ENCODE measurements around the gene ARL15.

Gene ARL15

DNA sequence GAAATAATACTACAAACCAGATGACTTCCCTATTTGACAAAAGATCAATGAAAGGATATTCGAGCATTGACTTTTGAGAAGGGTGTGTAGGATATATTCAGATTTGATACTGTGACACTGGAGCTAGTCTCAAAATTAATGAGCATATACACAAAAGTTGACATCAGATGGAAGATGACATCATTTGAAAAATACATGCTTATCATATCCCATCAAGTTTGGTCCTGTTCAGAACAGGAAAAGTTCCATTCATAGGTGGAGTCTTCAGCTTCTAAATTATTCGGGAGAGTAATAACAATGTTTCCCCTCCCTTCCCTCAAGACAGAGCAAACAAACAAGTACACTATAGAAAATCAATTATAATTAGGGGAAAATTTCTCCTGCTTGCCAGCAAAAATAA is 401.6 kb downstream of the ARL15 start:
- no peak for DNase-seq

DNA sequence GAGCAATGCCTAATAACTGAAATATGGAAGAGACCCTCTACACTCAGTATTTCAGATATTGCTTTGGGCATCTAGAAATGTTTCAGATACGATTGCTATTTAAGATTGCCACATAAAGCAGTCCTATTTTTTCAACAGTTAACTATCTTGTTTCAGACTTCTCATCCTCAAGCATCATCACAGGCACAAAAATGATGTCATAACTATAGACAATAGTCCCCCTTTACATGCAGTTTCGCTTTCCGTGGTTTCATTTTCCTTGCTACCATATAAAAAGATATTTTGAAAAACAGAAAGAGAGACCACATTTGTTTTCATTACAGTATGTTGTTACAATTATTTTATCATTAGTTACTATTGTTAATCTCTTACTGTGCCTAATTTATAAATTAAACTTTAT is 402.5 kb downstream of the ARL15 start:
- DNase-seq: no peak

DNA sequence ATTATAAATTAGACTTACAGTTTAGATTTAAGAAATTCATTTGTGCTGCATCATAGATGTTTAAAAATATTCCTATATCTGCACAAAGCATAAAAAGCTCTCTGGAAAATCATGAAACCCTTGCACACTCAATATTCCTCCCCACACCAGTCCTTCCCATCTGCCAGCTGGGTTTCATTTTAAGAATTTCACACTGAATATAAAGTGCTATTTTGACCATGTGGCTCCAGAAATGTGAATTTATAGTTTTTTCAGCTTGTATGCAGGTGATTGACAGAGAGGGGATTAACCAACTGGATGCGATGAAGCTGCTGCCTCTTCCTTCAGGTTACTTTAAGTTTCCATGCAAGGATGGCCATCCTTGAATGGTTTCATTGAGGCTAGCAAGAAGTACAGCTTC is 403.6 kb downstream of the ARL15 start:
- DNase-seq: no peak

DNA sequence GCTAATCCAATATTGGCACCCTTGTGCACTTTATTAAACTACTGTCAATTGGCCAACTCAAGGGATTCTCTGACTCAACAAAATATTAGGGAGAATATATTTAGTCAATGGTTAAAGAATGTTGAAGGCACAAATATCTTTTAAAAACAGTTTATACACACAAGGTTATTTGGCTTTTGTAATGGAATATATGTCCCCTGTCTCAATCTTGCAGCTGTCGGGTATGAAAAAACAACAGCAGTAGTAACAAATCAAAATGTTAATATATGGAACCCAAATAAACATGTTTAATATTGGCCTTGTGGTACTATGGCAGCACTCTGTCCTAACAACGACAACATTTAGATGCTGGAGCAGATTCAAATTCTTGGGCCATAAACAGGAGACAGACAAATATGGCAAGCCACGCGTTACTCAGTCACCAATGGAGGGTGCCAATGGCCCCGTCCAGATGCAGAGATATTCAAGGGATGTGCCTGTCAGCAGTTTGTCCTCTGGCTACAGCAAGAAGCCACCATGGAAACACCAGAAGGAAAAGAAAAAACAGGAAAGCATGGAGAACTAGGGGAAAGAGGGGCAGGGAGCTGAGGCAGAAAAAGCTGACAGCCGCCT is 408.0 kb downstream of the ARL15 start:
- DNase-seq: no peak

DNA sequence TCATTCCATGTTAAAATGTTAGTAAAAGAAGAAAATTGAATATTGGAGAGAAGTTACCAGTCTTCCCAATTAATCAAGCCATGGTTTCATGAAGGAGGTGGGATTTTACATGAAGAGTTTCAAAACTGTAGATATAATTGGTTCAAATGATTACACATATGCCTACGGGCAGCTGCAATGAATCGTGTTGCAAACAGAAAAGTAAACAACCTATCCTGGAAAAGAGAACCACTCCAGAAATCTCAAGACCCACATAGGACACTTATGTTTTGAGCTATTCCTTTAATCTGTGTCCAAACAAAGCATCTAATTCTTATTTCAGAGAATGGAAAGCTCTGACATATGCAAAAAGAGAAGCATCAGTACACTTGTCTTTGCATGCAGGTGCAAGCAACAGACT is 409.7 kb downstream of the ARL15 start:
- no peak for DNase-seq

DNA sequence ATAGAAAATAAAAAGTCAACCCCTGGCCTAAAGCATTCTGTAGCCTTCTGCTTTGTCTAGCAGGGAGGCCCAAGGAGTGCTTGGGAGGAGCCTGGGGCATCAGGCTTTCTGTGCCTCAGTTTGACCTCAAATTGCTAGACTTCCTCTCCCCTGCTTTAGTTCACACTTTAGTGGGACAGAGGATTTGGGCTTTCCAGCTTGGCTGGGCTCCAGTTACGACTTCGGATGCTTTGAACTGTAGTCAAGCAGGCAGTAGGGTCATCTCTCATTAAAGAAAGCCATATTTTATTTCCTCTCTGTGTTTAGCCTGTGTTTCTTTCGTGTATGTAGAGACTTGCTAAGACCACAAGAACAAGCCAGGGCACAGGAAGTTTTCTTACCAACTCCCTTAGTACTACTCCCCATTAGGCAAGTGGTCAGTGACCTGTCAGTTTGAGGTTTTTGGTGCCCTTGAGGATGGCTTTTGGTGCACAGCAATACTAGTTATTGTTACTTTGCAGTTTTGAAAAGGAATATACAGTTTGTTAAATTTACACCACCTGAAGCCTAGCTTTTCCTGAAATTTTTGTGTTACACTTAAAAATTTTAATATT is 415.2 kb downstream of the ARL15 start:
- DNase-seq: no peak

DNA sequence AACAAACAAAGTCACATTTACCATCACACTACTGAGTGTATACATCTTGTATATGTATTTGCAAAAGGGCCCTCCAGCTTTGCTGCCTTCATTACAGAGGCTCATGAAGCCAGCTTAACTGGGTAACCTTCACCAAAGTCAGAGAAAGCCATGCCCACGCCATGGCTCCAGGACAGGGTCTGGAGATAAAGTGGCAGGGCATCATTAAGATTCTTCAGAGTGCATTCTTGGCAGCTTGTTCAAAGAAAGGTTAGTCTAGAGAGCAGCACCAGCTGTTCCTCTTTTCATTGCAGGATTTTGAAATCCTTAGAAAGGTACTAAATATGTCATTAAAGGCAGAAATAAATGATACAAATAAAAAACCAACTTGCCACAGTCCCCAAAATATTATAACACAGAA is 416.7 kb downstream of the ARL15 start:
- no peak for DNase-seq

DNA sequence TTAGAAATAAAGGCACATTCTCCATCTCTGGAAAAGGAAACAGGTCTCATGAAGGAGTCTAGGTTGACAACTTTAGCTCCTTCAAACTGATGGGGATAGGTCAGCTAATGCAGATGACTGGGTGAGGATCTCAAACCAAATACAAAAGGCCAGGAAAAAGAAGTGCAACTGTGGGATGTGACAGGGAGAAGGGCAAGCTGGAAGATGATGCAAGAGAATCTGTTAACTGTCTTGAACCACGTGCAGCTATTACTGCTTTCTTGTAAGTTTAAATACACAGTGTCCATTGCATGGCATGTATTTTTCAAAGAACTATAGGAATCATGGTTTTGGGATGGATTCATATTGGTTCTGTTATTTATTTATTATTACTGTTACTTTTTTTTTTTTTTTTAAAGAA is 418.1 kb downstream of the ARL15 start:
- no peak for DNase-seq

DNA sequence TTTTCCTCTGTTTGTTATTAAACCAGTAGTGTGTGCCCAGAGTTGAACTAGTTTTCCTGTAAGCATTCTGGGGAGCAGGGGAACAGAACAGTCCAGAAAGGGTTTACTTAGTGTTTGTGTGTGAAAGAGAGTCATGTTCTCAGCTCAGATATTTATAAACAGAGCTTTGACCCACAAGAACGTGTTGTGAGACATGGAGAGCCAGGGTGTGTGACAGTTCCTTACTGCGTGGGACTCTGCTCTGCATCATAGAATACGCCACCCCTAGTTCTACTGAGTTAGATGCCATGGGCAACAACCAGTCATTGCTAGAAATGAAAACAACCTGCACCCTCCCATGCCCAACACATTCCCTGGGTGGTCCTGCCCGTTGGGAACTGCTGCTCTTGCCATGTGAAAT is 419.2 kb downstream of the ARL15 start:
- no peak for DNase-seq

DNA sequence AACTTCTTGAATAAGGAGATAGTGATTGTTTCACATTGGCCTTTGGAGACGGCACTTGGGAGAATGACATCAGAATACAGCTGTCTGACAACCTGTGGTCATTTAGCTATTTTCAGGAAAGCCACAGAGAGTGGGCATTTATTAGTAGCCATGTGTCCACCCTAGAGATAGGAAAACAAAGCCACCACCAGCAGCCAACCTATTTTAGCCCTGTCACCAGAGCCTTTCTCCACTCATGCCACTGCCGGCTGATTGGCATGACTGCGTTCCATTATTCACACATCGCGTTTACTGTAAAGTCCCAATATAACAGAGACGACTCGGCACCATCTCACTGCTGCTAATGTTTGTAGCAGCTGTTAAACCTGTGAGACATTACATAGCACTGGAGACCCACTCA is 419.9 kb downstream of the ARL15 start:
- DNase-seq: no peak

DNA sequence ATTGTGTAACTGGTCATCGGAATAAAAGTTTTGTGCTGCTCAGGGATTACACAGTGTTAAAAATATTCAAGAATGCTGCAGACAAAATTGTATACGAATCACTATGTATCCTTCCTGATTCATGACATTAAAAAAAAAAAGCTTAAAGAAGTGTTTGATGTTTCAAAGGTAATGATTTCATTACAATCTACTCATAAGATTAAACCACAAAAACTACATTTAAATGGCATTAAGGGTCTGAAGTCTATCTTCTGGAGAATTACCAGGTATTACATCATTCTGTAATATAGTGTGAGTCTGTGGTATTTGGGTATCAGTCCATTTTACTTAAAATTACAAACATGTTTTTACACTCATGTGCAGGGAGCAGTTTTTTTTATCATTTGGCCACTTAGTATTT is 425.5 kb downstream of the ARL15 start:
- DNase-seq: no peak

DNA sequence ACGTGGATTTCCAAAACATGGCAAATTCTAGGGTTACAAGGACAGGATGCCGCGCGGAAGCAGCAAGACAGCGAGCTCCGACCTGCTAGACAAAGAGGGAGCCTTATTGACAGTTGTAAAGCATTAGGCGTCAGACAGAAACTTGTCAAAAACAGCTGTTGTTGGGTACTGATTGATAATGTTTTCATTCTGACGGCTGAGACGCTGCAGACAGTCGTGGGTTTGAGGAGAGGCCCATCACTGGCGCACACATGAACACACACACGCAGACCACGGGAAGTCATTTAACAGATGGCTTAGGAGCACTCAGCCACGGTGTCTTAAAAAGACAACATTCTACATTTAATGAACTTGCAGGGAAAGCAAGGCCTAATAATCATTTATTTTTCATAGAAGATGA is 426.0 kb downstream of the ARL15 start:
- DNase-seq: no peak

DNA sequence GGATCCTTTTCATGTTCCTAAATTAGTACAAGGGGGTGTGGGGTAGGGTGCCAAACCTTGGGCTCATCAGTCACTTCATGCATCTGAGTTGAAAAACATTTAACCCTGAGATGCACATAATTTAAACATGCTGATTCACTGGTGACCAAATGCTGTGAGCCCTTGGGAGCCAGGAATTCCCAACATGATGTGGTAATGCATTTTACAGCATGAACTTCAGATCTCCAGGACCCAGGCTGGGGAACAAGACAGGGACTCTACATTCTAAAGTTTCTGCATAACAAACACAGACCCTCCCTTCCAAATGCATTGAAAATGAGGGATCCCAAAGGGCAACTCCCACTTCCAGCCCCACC is 427.7 kb downstream of the ARL15 start:
- no peak for DNase-seq

DNA sequence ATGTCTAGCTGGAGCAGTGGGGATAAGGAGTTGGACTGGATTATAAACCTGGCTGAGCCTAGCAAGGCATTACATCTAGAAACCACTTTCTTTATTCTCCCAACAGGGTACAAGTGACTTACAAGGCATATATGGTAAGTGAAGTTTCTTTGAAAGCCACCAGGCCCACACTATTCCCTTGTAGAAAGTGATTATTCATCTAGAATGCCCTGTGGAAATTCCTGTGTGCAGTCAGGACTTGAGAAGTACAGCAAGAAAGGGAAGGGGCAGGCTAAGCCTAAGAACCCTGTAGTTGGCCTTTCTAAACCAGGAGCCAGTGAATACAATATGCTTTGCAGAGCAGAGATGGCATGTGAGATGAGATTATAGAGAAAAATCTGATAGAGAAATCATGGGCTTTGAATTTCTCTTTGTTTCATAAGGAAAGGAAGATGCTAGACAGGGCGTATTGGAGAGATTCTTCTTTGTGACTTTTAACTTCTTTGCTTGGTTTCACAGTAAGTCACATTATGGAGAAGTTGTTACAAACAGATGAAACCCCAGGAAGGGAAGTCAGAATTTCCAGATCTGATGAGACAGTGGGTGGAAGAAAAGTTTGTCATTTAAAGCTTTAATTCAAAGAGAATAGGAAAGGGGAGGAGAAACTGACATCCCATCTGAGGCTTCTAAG is 428.2 kb downstream of the ARL15 start:
- DNase-seq: no peak

DNA sequence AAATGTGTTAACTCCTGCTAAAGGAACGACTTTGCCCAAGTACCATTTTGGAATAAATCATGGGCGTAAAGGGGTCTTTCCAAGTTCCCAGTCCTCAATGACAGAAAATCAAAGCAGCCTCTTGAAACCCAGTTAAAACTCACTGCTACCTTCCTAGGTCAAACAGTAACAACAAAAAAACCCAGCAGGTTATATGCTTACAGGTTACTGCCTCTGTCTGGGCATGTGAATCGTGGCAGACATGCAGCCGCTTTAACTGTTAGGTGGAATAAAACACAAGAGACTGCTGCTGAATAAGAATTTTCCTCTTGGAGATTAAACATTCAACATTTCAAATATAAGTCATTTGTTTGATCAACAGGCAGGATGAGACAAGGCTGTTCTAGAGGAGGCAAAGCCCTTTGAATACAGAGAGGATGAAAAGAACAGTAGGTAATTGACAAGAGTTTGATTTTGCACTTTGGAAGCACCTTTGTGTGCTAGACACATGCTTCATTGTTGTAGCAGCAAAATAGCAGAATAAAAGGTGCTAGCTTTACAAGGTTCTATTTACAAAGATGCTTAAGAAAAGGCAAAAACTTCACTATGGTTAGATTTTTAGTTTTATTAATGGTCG is 430.6 kb downstream of the ARL15 start:
- DNase-seq: no peak

DNA sequence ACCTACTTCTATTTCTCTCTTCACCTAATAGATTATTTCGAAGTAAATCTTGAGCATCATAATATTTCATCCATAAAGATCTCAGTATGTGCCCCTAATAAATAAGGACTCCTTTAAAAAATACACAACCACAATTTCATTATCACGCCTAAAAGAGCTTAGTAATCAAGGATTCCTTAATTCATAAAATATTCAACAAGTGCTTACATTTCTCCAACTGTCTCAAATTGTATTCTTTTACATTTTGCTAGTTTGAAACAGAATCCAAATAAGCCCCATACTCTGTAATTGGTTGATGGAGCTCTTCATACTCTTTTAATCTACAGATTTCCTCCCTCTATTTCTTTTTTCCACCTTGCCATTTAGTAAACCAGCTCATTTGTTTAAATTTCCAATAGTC is 432.4 kb downstream of the ARL15 start:
- no peak for DNase-seq

DNA sequence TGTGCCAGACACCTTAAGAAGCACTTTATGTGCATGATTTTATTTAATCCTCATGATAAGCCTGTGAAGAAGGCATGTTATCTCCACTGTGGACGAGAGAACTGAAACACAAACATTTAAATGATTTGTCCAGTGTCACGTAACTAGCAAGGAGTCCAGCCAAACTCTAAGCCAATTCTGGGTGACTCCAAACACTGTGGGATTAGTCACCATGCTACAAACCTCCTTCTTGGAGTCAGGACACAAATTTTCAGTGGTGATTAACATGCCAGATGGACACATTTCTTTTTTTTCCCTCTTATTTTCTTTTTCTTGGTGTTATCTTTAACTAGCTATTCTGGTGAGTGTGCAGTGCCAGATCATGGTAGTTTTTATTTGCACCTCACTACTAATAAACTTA is 433.1 kb downstream of the ARL15 start:
- no peak for DNase-seq

DNA sequence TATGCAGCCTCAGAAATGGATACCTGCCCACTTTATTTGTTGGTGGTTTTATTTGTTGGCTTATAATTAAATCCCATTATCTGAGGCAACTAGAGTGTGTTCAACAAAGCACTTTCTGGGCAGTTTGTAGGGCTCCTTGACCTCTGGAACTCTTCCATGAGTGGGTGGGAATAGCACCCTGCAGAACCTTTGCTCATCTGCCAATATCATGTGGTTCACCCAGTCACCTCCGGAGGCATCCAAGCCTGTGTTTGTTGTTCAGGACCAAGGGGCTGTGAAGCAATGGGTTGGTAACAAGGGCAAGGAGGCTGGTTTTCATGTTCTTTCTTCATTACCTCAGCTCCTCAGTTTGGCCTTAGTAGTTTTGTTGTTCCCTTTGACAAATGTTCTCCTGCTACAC is 436.0 kb downstream of the ARL15 start:
- DNase-seq: no peak

DNA sequence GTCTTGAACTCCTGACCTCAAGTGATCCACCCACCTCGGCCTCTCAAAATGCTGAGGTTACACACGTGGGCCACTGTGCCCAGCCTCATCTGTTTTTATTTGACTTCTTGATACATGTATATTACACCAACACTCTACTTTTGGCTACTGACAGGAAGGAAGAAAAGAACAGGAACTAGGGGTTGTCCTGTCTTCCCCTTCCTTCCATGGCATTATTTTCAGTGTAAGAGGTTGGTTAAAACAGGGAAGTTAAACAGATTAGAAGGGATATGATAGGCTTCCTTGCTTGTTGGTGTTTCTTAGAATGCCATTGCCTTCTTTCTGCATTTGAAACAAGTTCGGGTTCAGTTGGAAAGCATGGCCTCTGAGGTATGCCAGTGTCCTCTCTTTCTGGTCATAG is 437.1 kb downstream of the ARL15 start:
- no peak for DNase-seq

DNA sequence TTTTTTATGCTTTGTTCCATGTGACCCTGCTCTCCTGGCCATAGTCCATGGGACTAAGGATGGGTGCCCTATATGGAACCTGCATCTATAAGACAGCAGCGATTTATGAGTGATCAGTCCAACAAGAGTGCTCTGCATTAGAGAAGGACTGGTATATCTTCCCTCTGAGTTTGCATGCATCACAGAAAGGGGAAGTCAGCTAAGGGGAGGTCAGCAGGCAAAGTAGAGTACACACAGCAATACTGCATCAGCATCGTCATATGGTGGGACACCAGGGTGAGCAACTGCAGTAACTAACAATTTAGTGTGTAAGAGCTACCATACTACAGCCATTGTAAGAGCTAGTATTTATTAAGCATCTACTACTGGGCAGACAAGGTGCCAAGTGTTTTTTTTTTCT is 438.6 kb downstream of the ARL15 start:
- no peak for DNase-seq

DNA sequence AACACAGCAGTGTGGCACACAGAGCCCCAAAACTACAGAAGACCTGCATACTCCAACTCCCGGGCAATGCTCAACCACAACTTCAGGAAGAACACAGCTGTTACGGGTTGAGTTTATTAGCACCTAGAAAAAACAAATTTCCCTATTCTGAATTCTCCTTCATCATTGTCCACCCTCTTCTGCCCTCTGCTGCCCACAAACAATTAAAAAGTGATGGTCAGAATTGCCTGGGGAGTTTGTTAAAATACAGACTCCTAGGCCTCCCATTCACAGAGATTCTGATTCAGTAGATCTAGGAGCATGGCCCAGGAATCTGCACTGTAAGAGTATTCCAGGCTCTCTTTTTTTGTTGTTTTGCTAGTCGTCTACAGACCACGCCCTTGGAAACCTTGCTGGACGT is 439.3 kb downstream of the ARL15 start:
- no peak for DNase-seq

DNA sequence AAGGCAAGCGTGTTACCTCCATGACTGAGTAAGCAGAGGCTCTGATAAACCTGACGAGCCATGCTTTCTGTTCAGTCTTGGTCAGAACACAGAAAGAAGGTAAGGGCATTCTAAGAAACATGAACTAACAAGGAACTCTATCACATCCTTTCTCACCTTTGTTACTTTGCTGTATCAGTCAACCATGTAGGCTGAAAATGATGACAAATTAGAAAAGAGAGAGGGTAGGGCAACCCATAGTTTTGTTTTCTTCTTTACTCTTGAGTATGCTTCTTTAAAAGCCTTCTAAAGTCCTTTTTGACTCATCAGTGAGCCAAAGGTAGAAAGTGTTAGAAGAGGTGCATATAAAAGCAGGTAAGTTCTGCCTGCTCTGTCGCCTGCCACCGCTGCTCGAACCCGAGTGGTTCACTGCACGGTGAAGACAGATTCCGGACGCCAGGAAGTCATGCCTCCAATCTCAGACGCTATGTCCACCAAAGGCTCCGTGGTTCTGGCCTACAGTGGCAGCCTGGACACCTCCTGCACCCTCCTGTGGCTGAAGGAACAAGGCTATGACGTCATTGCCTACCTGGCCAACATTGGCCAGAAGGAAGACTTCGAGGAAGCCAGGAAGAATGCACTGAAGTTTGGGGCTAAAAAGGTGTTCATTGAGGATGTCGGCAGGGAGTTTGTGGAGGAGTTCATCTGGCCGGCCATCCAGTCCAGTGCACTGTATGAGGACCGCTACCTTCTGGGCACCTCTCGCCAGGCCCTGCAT is 451.5 kb downstream of the ARL15 start:
- DNase-seq: no peak

Measured in hypothalamus (tissue), 51 donors.